SIG-M5 treated with dmso at 0.1 percent for 504 hours (cell line): Measurements from ENCODE around the gene ZDHHC7.

Experiments used
- DNase-seq: peaks from one replicate; lab custom pipeline; 2025; ENCODE audit not compliant: unreplicated experiment; lab: John Stamatoyannopoulos, UW

Gene ZDHHC7

GRCh38 chr16:84999857-85000480 is 11.4 kb downstream of the ZDHHC7 start:
- no peak for DNase-seq

- DNase-seq, result no peak
Measured at GRCh38 chr16:84999200-84999599, 12.1 kb downstream of the ZDHHC7 start.

GRCh38 chr16:84996365-84996764 is 15.0 kb downstream of the ZDHHC7 start:
- DNase-seq, result no peak

GRCh38 chr16:84995663-84996062 is 15.7 kb downstream of the ZDHHC7 start:
- DNase-seq, result no peak

- no peak for DNase-seq
Measured at GRCh38 chr16:84993926-84994325, 17.4 kb downstream of the ZDHHC7 start.

- DNase-seq, result no peak
Measured at GRCh38 chr16:84992717-84993075, 18.6 kb downstream of the ZDHHC7 start.

GRCh38 chr16:84990782-84991181 is 20.6 kb downstream of the ZDHHC7 start:
- no peak for DNase-seq

GRCh38 chr16:84989749-84990620 is 21.4 kb downstream of the ZDHHC7 start:
- DNase-seq, result no peak

GRCh38 chr16:84988328-84989080 is 22.8 kb downstream of the ZDHHC7 start:
- no peak for DNase-seq

GRCh38 chr16:84986879-84987278 is 24.5 kb downstream of the ZDHHC7 start:
- no peak for DNase-seq

- no peak for DNase-seq
Measured at GRCh38 chr16:84986102-84986501, 25.2 kb downstream of the ZDHHC7 start.

GRCh38 chr16:84985079-84986065 is 26.0 kb downstream of the ZDHHC7 start:
- DNase-seq, result no peak

GRCh38 chr16:84982434-84982833 is 28.9 kb downstream of the ZDHHC7 start:
- no peak for DNase-seq

- no peak for DNase-seq
Measured at GRCh38 chr16:84979516-84979915, 31.8 kb downstream of the ZDHHC7 start.

GRCh38 chr16:84976644-84977400 is 34.5 kb downstream of the ZDHHC7 start:
- DNase-seq, result no peak

GRCh38 chr16:84975522-84975921 is 35.8 kb downstream of the ZDHHC7 start:
- DNase-seq, result no peak

GRCh38 chr16:84975066-84975465 is 36.3 kb downstream of the ZDHHC7 start:
- no peak for DNase-seq

GRCh38 chr16:84973776-84974523 is 37.4 kb downstream of the ZDHHC7 start:
- no peak for DNase-seq

- DNase-seq, result no peak
Measured at GRCh38 chr16:84973236-84973635, 38.1 kb downstream of the ZDHHC7 start.
